ENCODE results near the gene RARRES1. TPM values are rescaled to one million over a fixed set of nuclear protein-coding genes. Genes with fewer than 3 reads are reported as not detected.

Gene RARRES1
- polyA plus RNA-seq, 4 donors, result 7.2 to 33.0 (median 12.8) TPM

- no peak for DNase-seq (ENCODE audit: low read depth in 4 of 4, low spot score in 2 of 4)
Measured at GRCh38 chr3:158652463-158652862, 79.8 kb downstream of the RARRES1 start.

GRCh38 chr3:158651192-158651591 lies 81.1 kb downstream of the RARRES1 start:
- no peak for DNase-seq (ENCODE audit: low read depth in 4 of 4, low spot score in 2 of 4)

GRCh38 chr3:158649791-158650190 lies 82.5 kb downstream of the RARRES1 start:
- no peak for DNase-seq (ENCODE audit: low read depth in 4 of 4, low spot score in 2 of 4)

Other genes starting within 250 kb of the RARRES1 start
- 10 to 100 TPM; 48.5 to 65.4 (median 54.9) TPM for gene MLF1, start 161.3 kb downstream of the RARRES1 start, polyA plus RNA-seq (ENCODE audit: insufficient read length in 4 of 4)
- 10 to 100 TPM; 41.0 to 54.3 (median 46.0) TPM for gene GFM1, start 87.9 kb downstream of the RARRES1 start, polyA plus RNA-seq (ENCODE audit: insufficient read length in 4 of 4)
- 10 to 100 TPM; 27.2 to 36.1 (median 31.1) TPM for gene LXN, start 59.8 kb downstream of the RARRES1 start, polyA plus RNA-seq (ENCODE audit: insufficient read length in 4 of 4)
- 10 to 100 TPM; 46.9 to 55.5 (median 50.6) TPM for gene MFSD1, start 69.6 kb upstream of the RARRES1 start, polyA plus RNA-seq (ENCODE audit: insufficient read length in 4 of 4)